ENCODE results near the gene KLF6.

Gene KLF6

DNA sequence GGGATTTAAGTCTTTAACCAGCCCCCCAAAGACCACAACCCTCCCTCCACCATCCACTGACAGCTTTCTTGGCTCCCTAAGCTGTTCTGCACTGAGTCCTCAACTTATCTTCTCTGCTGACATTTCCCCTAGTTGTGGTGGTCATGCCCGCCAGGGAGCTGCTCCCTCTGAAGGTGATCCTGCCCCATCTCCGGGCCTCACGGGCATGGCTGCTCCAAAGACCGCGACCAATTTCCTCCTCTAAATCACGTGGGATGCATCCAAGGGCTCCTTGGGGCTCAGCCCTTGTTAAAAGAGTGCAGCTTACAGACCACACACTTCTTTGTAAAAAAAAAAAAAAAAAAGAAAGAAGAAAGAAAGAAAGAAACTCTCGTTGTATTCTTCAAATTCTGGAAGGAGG, 27.1 kb upstream of the KLF6 start:
- in situ Hi-C loops (cut with MboI; ENCODE audit: low sequenced_read_pairs) = no loop called here

- in situ Hi-C loops (cut with MboI; ENCODE audit: low sequenced_read_pairs) = no loop called here
Measured at GRCh38 chr10:3811291-3811870, 26.4 kb upstream of the KLF6 start.

DNA sequence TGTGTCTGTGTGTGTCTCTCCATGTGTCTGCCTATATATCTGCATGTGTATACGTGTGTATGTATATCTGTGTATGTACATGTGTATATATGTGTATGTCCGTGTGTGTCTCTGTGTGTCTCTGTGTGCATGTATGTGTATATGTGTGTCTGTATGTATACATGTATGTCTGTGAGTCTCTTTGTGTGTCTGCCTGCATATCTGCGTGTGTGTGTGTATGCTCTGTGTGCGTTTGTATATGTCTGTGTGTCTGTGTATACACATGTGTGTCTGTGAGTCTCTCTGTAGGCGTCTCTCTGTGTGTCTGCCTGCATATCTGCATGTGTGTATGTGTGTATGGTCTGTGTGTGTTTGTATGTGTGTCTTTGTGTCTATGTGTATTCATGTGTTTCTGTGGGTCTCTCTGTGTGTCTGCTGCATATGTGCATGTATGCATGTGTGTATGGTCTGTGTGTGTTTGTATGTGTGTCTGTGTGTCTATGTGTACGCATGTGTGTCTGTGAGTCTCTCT, 23.7 kb upstream of the KLF6 start:
- in situ Hi-C loops (cut with MboI; ENCODE audit: low sequenced_read_pairs) = no loop called here

DNA sequence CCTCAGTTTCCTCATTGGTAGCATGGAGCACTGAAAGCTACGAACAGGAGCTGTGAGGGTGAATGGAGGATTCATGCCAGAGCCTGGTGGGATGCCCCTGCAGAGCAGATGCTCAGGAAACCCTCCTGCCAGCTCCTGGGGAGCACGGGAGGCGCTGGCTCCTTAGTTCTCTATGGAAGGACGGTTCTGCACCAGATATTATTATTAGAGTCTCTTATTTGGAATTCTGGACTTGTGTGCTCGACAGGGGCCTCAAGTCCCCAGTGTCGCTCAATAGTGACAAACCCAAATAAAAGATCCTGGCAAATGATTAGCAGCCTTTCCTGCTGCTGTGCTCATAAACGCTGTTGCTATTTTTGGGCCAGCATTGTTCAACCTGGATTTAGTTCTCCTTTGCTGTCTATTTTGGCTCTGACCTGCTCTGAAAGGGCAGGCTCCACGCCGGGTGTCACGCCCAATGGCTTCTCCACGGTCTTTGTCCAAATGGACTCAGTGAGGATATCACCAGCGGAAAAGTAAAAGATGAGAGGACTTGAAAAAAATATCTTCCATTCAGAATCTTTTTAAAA, 23.0 kb upstream of the KLF6 start:
- in situ Hi-C loops (cut with MboI; ENCODE audit: low sequenced_read_pairs) = no loop called here

DNA sequence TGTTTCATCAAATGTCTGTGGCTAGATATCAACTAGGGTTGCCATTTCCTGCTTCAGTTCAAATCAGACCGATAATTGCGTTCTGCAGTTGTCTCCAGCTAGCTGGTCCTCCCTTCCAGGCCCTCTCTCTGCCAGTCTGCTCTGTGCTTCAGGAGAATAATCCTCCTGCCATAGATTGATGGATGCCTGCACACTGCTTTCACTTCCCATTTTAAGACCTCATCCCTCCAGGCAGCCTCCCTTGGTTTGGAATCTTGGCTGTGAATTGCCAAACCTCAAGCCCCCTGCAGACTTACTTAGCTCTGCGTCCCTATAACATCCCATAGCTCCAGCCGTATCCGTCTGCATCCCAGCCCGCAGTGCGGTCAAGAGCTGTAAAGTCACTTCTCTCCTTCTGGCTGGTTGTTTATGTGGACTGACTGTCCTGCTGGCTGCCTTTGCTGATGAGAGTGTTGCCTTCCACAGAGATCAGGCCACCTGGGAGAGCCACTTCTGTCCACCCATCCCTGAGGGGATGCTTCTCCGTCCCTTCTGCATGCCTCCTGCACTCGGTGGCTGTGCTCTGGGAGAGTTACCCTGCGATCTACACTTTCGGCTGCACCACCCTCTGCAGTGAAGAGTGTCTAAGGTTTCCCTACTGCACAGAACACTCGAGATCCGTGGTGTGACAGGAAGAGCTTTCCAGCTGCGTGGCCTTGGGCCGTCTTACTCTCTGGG, 22.4 kb upstream of the KLF6 start:
- in situ Hi-C loops (cut with MboI; ENCODE audit: low sequenced_read_pairs) = no loop called here

GRCh38 chr10:3806603-3807002, 21.6 kb upstream of the KLF6 start:
- in situ Hi-C loops (cut with MboI; ENCODE audit: low sequenced_read_pairs) = no loop called here

GRCh38 chr10:3805791-3806461, 20.9 kb upstream of the KLF6 start:
- in situ Hi-C loops (cut with MboI; ENCODE audit: low sequenced_read_pairs) = no loop called here

GRCh38 chr10:3805201-3805790, 20.3 kb upstream of the KLF6 start:
- in situ Hi-C loops (cut with MboI; ENCODE audit: low sequenced_read_pairs) = no loop called here

- in situ Hi-C loops (cut with MboI; ENCODE audit: low sequenced_read_pairs) = no loop called here
Measured at GRCh38 chr10:3803927-3804741, 19.1 kb upstream of the KLF6 start.

GRCh38 chr10:3803295-3803926, 18.4 kb upstream of the KLF6 start:
- in situ Hi-C loops (cut with MboI; ENCODE audit: low sequenced_read_pairs) = no loop called here

- in situ Hi-C loops (cut with MboI; ENCODE audit: low sequenced_read_pairs) = no loop called here
Measured at GRCh38 chr10:3802526-3803265, 17.7 kb upstream of the KLF6 start.

DNA sequence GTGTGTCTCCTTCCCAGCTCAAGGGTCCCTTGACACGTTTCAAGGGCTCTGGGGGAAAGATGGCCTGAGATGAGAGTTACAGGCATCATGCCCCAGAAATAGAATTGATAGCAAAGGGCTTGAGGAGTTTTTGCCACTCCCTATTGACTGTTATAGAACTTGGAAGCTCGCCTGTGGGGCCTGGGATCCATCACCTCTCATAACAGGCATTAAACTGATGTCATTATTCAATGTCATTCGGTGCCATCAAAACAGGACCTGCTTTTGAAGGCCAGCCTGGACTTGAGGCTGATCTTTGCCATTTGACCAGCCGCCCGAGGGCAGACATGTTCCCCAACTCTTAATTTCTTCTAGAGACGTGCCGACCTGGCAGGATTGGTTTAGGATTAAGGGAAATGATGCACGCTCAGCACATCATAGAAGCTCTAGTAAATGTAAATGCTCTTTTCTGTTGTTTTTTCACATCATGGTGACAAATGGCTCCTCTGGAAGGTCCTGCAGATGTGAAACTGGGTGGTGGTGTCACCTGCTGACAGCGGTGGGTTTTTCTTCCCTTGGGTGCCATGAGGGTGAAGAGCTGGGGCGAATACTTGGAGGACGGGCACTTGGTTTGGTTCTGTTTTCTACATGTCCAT, 16.7 kb upstream of the KLF6 start:
- in situ Hi-C loops (cut with MboI; ENCODE audit: low sequenced_read_pairs) = no loop called here

- in situ Hi-C loops (cut with MboI; ENCODE audit: low sequenced_read_pairs) = no loop called here
Measured at GRCh38 chr10:3800586-3800985, 15.6 kb upstream of the KLF6 start.

GRCh38 chr10:3797750-3798149, 12.7 kb upstream of the KLF6 start:
- in situ Hi-C loops (cut with MboI; ENCODE audit: low sequenced_read_pairs) = no loop called here

DNA sequence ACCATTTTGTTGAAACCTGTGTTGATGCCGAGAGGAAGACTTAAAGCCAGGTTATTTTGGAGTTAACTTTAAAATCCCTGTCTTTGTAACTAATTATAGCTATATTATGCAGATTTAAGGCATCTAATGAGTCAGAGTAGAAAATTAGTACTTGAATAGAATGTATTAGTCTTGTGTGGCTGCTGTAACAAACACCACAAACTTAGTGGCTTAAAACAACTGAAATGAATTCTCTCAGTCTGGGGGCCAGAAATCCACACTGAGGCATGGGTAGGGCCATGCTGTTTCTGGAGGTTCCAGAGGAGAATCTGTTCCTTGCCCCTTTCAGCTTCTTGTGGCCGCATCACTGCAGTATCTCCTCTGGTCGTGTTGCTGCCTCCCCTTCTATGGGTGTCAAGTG, 8.5 kb upstream of the KLF6 start:
- in situ Hi-C loops (cut with MboI; ENCODE audit: low sequenced_read_pairs) = no loop called here

GRCh38 chr10:3792710-3793219, 7.8 kb upstream of the KLF6 start:
- in situ Hi-C loops (cut with MboI; ENCODE audit: low sequenced_read_pairs) = no loop called here

DNA sequence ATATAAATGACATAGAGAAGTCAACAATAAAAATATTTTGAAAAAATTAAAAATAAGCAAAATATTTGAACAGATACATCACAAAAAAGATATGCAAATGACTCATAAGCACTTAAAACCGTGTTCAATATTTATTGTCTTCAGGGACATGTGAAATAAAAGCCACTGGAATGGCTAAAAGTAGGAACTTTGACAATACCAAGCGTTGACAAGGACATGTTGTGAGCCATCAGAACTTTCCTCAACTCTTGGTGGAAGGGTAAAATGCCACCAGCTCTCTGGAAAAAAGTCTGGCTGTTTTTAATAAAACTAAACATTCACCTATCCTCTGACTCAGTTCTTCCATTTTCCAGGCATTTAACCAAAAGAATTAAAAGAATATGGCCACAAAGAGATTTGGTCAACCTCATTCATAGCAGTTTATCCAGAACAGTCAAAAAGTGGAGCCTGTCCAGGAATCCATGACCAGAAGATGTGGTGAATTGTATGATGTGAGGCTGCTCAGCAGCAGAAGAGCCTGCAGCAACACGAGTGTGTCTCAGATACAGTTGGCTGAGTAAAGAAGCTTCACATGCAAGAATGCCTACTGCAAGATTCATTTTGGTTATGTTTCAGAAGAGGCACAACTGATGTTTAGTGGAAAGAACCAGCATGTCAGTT, 7.1 kb upstream of the KLF6 start:
- in situ Hi-C loops (cut with MboI; ENCODE audit: low sequenced_read_pairs) = no loop called here

DNA sequence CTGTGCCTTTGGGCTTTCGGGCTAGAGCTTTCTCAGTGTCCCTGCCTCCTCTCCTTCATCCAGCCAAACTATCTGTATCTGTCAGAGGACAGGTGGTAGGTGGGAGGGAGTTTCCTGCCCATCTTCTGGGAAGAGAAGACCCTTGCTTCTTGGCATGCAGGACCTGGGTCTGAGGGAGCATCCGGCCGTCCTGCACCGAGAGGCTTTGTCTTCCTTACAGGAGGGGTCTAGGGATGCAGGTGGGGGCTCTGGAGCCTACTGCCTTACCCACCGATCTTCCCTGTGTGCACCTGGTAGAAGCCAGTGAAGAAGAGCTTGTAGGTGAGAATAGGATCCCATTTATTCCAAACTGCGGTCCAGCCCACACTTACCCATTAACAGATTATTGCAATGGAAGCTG, 5.8 kb upstream of the KLF6 start:
- in situ Hi-C loops (cut with MboI; ENCODE audit: low sequenced_read_pairs) = no loop called here

All from hTERT RPE-1 (cell line).